ENCODE measurements around the gene DENND10.

GRCh38 chr10:119133949-119134348, 30.0 kb downstream of the DENND10 start:
- no peak for TF ChIP-seq ETV6 (CRISPR knock-in tag; IDR thresholded peaks at IDR 0.05)
- no peak for TF ChIP-seq CTCF (IDR thresholded peaks at IDR 0.05)
- no peak for TF ChIP-seq ZSCAN18 (CRISPR knock-in tag; IDR thresholded peaks at IDR 0.05)
- TF ChIP-seq KAT7 (CRISPR knock-in tag; IDR thresholded peaks at IDR 0.05; ENCODE audit: borderline replicate concordance): no peak
- no peak for TF ChIP-seq JUN (CRISPR knock-in tag; IDR thresholded peaks at IDR 0.05)
- TF ChIP-seq FOXP4 (CRISPR knock-in tag; IDR thresholded peaks at IDR 0.05): no peak
- TF ChIP-seq ZNF121 (CRISPR knock-in tag; IDR thresholded peaks at IDR 0.05): no peak
- no peak for TF ChIP-seq ZBTB21 (CRISPR knock-in tag; IDR thresholded peaks at IDR 0.05; ENCODE audit: borderline replicate concordance)
- no peak for TF ChIP-seq ATF3 (CRISPR knock-in tag; conservative IDR thresholded peaks at IDR 0.05)
- TF ChIP-seq IRF2 (CRISPR knock-in tag; IDR thresholded peaks at IDR 0.05; ENCODE audit: borderline replicate concordance, low read depth): no peak
- no peak for TF ChIP-seq OVOL2 (CRISPR knock-in tag; IDR thresholded peaks at IDR 0.05; ENCODE audit: borderline replicate concordance)
- TF ChIP-seq SP1 (CRISPR knock-in tag; conservative IDR thresholded peaks at IDR 0.05): no peak
- TF ChIP-seq MAX (CRISPR knock-in tag; IDR thresholded peaks at IDR 0.05): no peak
